Measurements from ENCODE around the gene TPM1. TPM values are rescaled to one million over a fixed set of nuclear protein-coding genes. Genes with fewer than 3 reads are reported as not detected.
A peak's percentile ranks its signal among the peaks of the same experiment; 100 is the strongest.

Gene TPM1
- total RNA-seq, 1 experiment from 2014 or later: 192 TPM

- DNase-seq (ENCODE audit: low read depth): no peak
These were observed 26.3 kb upstream of the TPM1 start for GRCh38 chr15:63016234-63016633.

GRCh38 chr15:63018639-63019038 is 23.9 kb upstream of the TPM1 start:
- peak; percentile 79 for DNase-seq (ENCODE audit: low read depth)

- peak; percentile 85 for DNase-seq (ENCODE audit: low read depth)
These were observed 22.9 kb upstream of the TPM1 start for GRCh38 chr15:63019511-63020109.

- no peak for DNase-seq (ENCODE audit: low read depth)
These were observed 22.4 kb upstream of the TPM1 start for GRCh38 chr15:63020128-63020527.

GRCh38 chr15:63020759-63021430 is 21.7 kb upstream of the TPM1 start:
- no peak for DNase-seq (ENCODE audit: low read depth)

GRCh38 chr15:63022181-63022580 is 20.4 kb upstream of the TPM1 start:
- no peak for DNase-seq (ENCODE audit: low read depth)

- DNase-seq (ENCODE audit: low read depth): no peak
These were observed 19.9 kb upstream of the TPM1 start for GRCh38 chr15:63022663-63023062.

- DNase-seq (ENCODE audit: low read depth): no peak
These were observed 19.1 kb upstream of the TPM1 start for GRCh38 chr15:63023351-63023945.

GRCh38 chr15:63025460-63025859 is 17.1 kb upstream of the TPM1 start:
- DNase-seq (ENCODE audit: low read depth): no peak

- DNase-seq (ENCODE audit: low read depth): no peak
These were observed 14.9 kb upstream of the TPM1 start for GRCh38 chr15:63027646-63028045.

- DNase-seq (ENCODE audit: low read depth): no peak
These were observed 14.0 kb upstream of the TPM1 start for GRCh38 chr15:63028442-63029110.

GRCh38 chr15:63029676-63030075 is 12.9 kb upstream of the TPM1 start:
- DNase-seq (ENCODE audit: low read depth): no peak

- DNase-seq (ENCODE audit: low read depth): no peak
These were observed 12.4 kb upstream of the TPM1 start for GRCh38 chr15:63030101-63030551.

GRCh38 chr15:63034578-63034977 is 8.0 kb upstream of the TPM1 start:
- no peak for DNase-seq (ENCODE audit: low read depth)

GRCh38 chr15:63035253-63035652 is 7.3 kb upstream of the TPM1 start:
- DNase-seq (ENCODE audit: low read depth): peak; percentile 60

GRCh38 chr15:63035977-63036376 is 6.6 kb upstream of the TPM1 start:
- DNase-seq (ENCODE audit: low read depth): no peak

- no peak for DNase-seq (ENCODE audit: low read depth)
These were observed 4.4 kb upstream of the TPM1 start for GRCh38 chr15:63037976-63038720.

- DNase-seq (ENCODE audit: low read depth): peak; percentile 51
These were observed 3.4 kb upstream of the TPM1 start for GRCh38 chr15:63038926-63039673.

GRCh38 chr15:63039811-63040210 is 2.7 kb upstream of the TPM1 start:
- DNase-seq (ENCODE audit: low read depth): no peak

- DNase-seq (ENCODE audit: low read depth): no peak
These were observed 2.0 kb upstream of the TPM1 start for GRCh38 chr15:63040509-63040908.

GRCh38 chr15:63040954-63041353 is 1.6 kb upstream of the TPM1 start:
- no peak for DNase-seq (ENCODE audit: low read depth)

Data from LHCN-M2 (cell line).